Mammary epithelial cell (primary cell): ENCODE measurements around the gene PRIMA1.
"Not testable (repeated sequence)": the region's sequence is repeated elsewhere in the genome, so short reads cannot be mapped to it uniquely, and the experiment has no call there.

ENCODE experiments used
- CTCF ChIP-seq, 2 donors: IDR thresholded peaks in 1 of 2; conservative IDR thresholded peaks in 1 of 2; 2 replicates each; pipeline ENCODE4 v1.5.1; 2011 to 2012; ENCODE audit warnings: inconsistent platforms in 2 of 2, low read length in 2 of 2, mild to moderate bottlenecking in 2 of 2, control low read depth in 1 of 2, low read depth in 1 of 2; ENCODE audit not compliant: insufficient read depth in 1 of 2; ENCODE audit errors: extremely low read depth in 1 of 2
- EZH2 ChIP-seq: IDR thresholded peaks from 2 replicates; pipeline ENCODE4 v1.6.1; 2012; ENCODE audit warnings: low read length, inconsistent platforms, borderline replicate concordance

GRCh38 chr14:93809491-93810420 is 21.5 kb upstream of the PRIMA1 start:
- not testable (repeated sequence) for TF ChIP-seq CTCF (conservative IDR thresholded peaks at IDR 0.05 in 1 of 2, IDR thresholded peaks at IDR 0.05 in 1 of 2; ENCODE audit: extremely low read depth in 1 of 2, insufficient read depth in 1 of 2, low read depth in 1 of 2, low read length in 2 of 2); EZH2
